GM18951 (cell line): ENCODE results near the gene AK4.
"Not testable (repeated sequence)": the region's sequence is repeated elsewhere in the genome, so short reads cannot be mapped to it uniquely, and the experiment has no call there.

Source experiments
- POLR2A ChIP-seq: IDR thresholded peaks from 4 replicates; pipeline ENCODE4 v1.6.1; 2011; ENCODE audit warnings: mild to moderate bottlenecking; ENCODE audit not compliant: insufficient read length, insufficient read depth; ENCODE audit errors: extremely low read depth
- in situ Hi-C: fragments of 300-500 bp; cut with MboI; formaldehyde crosslinking; loops from one replicate; pipeline ENCODE4 v1.12.0; 2022; ENCODE audit warnings: low sequenced_read_pairs, mixed read lengths, inconsistent platforms; ENCODE audit not compliant: unreplicated experiment

The AK4 gene

DNA sequence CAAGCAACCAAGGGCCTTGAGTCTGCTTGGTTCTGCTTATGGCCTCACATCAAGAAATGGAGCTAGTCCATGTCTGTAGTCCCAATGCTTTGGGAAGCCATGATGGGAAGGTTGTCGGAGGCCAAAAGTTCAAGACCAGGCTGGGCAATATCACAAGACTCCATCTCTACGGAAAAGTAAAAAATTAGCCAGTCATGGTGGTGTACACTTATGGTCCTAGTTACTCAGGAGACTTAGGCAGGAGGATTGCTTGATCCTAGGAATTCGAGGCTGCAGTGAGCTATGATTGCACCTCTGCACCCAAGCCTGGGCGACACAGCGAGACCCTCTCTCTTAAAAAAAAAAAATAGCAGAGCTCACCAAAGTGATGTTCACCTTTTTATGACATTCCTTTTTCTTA, 81.2 kb downstream of the AK4 start:
- in situ Hi-C loops = no loop called here
- no peak for TF ChIP-seq POLR2A

DNA sequence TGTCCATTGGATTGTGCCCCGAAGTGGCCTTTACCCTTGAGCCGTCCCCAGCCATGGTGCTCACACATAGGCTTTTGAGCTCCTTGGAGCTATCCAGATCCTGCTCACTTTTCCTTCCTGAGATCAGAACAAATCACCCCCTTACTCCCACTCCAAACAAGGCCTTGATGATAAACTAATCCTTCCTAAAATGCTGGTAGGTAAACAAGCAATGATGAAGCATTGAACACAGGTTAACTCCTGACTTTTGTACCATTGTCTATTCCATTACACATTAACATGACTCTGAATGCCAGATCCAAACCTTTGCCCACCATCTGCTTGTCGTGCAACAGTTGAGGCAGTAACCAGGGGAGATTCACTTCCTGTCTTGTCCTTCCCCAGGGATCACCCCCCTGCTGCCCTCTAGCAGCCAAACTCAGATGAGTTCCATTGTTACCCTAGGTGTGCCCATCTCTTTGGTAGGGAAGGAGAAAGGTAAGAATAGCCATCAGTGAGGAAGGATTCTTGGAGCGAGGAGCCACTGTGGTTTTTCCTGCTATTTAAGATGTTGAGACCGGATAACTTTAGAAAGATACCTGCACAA, 81.8 kb downstream of the AK4 start:
- in situ Hi-C loops = no loop called here
- TF ChIP-seq POLR2A = no peak

DNA sequence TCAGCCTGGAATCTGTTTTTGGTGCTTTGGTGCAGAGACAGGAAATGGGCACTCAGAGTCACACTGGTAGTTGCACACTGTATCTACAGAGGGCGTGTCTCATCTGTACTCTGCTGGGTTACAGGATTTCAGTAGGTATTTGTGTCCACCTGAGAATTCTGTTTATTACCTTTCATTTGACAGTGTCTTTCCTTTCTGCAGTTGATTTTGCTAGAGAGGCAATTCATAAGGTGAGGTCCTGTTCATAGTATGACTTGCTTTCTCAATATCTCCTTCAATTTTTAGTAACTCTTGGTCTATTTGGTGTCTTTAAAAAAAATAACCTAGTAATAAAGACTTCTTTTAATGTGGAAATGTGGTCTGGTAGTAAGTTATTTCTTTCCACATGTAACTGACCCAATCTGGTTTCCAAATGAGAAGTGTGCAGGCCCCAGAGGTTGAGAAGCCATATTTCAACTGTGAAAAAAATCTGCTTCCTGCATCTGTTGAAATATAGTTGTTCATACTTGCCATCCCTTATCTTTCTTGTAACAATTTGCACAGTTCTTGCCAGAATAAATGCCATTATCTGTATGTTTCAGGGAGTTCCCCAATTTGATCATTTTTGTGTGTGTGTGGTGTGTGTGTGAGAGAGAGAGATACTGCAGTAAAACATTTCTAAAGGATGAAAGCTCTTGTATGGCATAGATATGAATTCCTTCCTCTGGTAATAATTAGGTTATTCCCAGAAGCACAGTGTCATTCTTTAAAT, 82.9 kb downstream of the AK4 start:
- TF ChIP-seq POLR2A = no peak
- in situ Hi-C loops = no loop called here

DNA sequence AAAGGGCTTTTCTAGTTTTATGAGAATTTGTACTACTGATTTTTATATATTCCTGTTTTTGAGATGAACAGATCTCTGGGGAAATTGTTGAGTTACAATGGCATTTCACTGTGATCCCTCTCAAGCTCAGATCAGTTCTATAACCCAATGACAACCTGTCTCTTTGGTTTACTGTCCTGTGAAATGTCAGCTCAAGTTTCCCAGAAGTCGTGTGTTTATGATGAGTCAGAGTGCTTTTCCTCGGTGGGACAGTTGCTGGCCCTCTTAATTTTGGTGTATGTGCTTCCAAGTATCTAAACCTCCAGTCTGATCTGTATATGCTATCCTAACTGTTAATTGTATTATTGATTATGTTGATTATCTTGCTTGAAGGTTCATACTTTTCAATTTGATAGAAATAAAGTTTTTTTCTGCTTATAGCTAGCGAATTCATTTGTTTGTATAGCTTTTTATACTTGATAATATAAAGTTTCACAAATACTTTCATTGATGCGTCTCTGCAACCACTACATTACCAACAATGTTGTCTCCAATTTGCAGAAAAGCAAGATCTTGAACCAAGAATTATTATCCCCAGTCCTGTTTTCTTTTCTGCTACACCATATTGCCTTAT, 83.8 kb downstream of the AK4 start:
- no peak for TF ChIP-seq POLR2A
- in situ Hi-C loops = no loop called here

DNA sequence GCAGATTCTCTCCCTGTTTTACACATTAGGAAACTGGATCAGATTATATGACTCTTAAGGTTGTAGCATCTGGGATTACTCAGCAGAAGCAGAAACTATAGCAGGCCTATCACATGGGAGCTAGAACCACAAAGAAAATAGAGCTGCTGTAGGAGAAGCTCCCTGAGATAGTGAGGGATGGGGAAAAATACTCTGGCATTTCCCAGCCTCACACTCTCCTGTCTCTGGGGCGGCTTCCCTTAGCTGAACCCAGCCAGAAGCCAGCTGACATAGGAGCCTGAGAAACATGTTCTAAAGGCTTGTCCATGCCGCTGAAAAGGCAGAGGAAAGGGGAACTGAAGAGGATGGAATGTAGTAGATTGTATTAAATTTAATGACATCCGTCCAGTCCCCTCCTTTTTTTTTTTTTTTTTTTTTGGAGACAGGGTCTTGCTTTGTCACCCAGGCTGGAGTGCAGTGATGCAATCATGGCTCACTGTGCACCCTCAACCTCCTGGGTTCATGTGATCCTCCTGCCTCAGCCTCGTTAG, 84.5 kb downstream of the AK4 start:
- no peak for TF ChIP-seq POLR2A

DNA sequence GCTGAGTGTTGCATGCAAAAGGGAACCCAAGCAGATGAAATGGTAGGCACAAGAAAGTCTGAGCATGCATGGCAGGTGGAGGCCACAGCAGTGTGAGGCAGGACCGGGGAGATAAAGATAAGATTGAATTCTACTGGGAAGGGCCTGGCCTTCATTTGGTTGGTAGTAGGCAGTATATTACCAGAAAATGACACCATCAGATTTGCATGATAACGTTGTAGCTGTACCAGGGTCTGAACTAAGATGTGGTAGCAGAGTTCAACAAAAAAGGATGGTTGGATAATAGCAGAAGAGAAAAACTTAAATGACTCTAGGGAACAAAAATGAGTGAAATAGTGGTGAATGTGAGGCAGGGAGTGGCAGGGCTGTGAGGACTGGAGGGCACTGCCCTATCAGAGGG, 85.8 kb downstream of the AK4 start:
- in situ Hi-C loops = no loop called here
- TF ChIP-seq POLR2A = no peak

More for the DNA sequence above, 84.5 kb downstream of the AK4 start:
- in situ Hi-C loops = no loop called here

DNA sequence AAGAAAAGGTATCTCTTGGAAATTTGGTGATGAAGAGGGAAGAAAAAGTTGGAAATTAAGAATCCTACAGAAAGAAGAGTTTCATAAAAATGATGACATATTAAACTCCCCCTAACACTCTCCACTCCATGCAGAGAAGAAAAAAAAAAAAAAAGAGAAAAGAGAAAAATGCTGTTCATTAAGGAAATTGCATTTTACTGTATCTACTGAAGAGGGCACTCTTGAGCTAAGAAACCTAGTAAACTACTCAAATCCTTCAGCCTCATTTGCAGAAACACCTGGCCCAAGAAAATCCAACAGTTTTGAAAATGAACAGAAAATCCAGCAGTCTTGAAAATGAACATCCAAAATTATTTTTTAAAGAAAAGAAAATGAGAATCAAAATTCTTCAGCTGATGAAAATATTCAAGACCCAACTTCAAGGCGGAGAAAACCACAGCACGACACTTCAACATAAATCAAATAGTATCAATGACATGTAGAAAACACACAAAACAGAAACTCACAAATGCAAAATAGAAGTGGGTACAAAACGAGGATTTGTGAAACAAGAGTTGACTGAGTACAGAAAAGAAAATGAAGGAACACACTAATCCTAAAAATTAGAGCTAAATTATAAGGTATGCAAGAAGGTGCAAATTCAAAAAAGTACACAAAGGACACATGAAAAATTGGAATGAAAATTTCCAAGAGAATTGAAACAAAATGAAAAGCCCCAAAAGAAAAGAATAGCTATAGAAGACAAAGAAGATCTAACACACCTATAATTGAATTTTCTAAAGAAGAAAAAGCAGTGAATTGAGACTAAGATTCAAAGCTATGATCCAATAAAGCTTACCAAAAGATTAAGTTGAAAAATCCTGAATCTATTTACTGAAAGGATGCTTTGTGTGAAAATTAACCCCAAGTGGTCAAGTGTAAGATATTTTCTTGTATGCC, 88.1 kb downstream of the AK4 start:
- TF ChIP-seq POLR2A = no peak
- in situ Hi-C loops = no loop called here

DNA sequence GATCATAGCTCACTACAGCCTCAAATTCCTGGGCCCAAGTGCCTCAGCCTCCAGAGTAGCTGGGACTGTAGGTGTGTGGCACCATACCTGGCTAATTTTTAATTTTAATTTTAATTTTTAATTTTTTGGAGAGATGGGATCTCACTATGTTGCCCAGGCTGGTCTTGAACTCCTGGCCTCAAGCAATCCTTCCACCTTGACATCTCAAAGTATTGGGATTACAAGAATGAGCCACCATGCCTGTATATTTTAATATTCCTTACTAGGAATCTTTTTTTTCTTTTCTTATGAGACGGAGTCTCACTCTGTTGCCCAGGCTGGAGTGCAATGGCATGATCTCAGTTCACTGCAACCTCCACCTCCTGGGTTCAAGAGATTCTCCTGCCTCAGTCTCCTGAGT, 89.1 kb downstream of the AK4 start:
- in situ Hi-C loops = not testable (repeated sequence)

DNA sequence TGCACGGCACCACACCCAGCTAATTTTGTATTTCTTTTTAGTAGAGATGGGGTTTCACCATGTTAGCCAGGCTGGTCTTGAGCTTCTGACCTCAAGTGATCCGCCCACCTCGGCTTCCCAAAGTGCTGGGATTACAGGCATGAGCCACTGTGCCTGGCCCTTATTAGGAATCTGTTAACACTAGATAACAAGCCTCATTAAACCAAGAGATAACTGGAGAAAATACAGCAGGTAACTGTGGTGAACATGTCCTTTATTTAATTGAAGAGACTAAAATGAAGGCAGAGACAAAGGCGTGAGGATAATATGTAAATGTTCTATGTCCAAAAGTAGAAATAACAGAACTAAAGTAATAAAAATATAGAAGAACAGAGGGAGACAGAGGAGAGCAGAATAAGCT, 89.5 kb downstream of the AK4 start:
- TF ChIP-seq POLR2A = no peak
- in situ Hi-C loops = no loop called here

DNA sequence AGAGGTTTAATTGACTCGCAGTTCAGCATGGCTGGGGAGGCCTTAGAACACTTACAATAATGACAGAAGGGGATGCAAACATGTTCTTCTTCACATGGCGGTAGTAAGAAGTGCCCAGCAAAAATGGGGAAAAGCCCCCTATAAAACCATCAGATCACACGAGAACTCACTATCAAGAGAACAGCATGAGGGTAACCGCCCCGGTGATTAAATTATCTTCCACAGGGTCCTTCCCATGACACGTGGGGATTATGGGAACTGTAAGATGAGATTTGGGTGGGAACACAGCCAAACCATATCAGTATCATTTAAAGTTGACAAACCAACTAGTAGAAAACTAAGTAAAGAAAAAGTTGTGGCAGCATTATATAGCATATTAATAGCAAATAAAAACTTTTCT, 90.0 kb downstream of the AK4 start:
- in situ Hi-C loops = no loop called here
- no peak for TF ChIP-seq POLR2A

DNA sequence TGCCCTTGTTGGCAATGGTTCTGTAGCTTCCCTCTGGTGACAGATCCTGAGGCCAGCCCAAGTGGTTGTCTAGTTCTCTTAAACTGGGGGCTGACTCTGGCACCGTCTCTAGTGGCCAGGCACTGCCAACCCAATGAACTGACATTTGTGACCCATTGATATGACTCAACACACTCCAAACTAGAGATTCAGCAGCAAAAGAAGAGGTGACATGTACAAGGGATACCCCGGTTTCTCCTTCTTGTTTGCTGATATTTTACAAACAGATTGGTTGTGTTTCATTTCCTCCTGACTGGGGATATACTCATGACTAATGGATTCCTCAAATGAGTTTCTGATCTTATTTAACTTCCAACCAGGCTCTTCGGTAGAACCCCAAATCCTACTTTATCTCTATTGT, 95.5 kb downstream of the AK4 start:
- TF ChIP-seq POLR2A = no peak
- in situ Hi-C loops = no loop called here

DNA sequence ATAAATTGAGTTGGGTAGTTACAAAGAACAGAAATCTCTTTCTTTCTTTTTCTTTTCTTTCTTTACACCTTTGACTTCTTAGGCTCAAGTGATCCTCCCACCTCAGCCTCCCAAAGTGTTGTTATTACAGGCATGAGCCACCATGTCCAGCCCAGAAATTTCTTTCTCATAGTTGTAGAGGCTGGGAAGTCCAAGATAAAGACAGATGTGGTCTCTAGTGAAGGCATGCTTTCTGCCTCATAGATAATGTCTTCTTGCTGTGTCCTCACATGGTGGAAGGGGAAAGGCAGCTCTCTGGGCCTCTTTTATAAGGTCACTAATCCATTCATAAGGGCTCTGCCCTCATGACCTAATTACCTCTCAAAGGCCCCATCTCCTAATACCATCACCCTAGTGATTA, 97.3 kb downstream of the AK4 start:
- TF ChIP-seq POLR2A = no peak
- in situ Hi-C loops = no loop called here
